ENCODE results near the gene CHIC2.

The CHIC2 gene

DNA sequence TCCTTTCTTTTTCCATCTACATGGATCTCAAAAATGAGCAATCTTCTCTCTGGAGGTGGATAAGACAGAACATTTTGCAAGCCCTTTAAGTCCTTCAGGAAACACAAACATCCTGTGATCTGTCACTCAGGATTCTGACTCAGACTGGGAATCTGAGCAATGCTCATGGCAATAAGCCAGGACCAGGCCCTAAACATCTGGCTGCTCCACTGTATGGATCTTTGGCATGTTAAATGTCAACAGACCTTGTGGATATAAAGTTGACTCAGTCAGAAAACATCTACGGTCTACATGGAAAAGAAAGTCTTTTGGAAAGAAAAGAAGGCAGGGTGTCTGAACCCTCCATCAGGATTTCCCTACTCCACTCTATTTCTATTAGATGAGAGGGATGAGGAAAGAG is 17.8 kb upstream of the CHIC2 start:
- in situ Hi-C loops (cut with HindIII; ENCODE audit: low sequenced_read_pairs): no loop called here
- TF ChIP-seq, protein P1, sequence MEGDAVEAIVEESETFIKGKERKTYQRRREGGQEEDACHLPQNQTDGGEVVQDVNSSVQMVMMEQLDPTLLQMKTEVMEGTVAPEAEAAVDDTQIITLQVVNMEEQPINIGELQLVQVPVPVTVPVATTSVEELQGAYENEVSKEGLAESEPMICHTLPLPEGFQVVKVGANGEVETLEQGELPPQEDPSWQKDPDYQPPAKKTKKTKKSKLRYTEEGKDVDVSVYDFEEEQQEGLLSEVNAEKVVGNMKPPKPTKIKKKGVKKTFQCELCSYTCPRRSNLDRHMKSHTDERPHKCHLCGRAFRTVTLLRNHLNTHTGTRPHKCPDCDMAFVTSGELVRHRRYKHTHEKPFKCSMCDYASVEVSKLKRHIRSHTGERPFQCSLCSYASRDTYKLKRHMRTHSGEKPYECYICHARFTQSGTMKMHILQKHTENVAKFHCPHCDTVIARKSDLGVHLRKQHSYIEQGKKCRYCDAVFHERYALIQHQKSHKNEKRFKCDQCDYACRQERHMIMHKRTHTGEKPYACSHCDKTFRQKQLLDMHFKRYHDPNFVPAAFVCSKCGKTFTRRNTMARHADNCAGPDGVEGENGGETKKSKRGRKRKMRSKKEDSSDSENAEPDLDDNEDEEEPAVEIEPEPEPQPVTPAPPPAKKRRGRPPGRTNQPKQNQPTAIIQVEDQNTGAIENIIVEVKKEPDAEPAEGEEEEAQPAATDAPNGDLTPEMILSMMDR (IDR thresholded peaks at IDR 0.05; ENCODE audit: low read depth, low read length, missing control alignments): no peak
- peak; percentile 86 for DNase-seq (ENCODE audit: low read depth)
- no peak overlapping the region for H3K4me3 ChIP-seq (ENCODE audit: low read depth, low read length)

DNA sequence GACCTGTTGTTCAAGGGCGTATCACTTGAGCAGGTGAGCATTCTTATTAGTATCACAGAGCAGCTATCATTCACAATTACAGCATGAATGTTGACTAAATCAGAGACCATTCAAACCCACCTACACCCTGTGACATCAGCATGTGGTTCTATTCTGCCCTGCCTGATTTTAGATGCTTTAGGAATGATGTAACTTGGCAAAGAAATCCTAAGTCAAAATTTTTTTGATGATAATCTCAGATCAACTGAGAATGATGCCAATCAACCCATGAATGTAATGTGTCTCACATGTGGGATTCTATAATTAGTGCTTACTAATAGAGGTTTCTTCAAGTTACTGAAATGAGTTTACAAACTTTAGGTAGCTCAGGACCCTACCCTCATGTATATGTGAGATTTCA is 13.4 kb upstream of the CHIC2 start:
- H3K4me3 ChIP-seq (ENCODE audit: low read depth, low read length): no peak overlapping the region
- in situ Hi-C loops (cut with HindIII; ENCODE audit: low sequenced_read_pairs): no loop called here
- no peak for DNase-seq (ENCODE audit: low read depth)
- TF ChIP-seq, protein P1 (IDR thresholded peaks at IDR 0.05; ENCODE audit: low read depth, low read length, missing control alignments): no peak

DNA sequence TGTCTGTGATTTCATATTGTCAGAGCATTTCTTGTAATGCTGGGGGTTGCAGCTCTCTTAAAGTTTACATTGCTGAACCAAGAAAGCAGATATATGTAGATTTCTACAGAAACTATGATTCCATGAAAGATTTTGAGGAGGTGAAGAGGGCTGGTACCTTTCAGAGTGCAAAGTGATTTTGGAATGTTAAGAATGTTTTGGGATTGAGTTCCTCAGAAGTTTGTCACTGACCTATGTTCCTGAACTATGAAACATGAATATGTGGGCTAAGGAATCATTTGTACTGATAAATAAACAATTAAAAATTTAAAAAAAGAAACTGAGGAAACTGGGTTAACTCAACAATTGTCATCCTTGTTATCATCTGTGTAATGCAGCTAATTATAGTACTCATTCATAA is 12.3 kb upstream of the CHIC2 start:
- TF ChIP-seq, protein P1 (IDR thresholded peaks at IDR 0.05; ENCODE audit: low read depth, low read length, missing control alignments): no peak
- in situ Hi-C loops (cut with HindIII; ENCODE audit: low sequenced_read_pairs): no loop called here
- no peak for DNase-seq (ENCODE audit: low read depth)
- no peak overlapping the region for H3K4me3 ChIP-seq (ENCODE audit: low read depth, low read length)

DNA sequence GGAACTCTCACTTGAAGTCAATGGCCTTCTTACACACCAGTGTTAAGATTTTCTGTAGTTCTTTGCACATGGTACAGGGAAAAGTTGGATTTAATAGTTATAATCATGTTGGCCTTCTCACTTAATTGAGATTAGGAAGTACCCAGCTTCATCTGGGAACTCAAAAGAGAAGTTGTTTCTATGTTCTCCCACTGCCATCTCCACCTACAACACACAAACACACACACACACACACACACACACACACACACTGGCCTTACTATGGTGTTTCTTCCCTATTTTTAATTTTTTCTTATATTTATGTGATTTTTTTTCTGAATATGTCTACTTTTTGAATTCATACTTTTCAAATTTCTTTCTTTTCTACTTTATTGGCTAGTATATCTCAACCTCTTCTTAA is 10.0 kb upstream of the CHIC2 start:
- in situ Hi-C loops (cut with HindIII; ENCODE audit: low sequenced_read_pairs): no loop called here
- no peak overlapping the region for H3K4me3 ChIP-seq (ENCODE audit: low read depth, low read length)
- TF ChIP-seq, protein P1 (IDR thresholded peaks at IDR 0.05; ENCODE audit: low read depth, low read length, missing control alignments): no peak
- DNase-seq (ENCODE audit: low read depth): no peak

DNA sequence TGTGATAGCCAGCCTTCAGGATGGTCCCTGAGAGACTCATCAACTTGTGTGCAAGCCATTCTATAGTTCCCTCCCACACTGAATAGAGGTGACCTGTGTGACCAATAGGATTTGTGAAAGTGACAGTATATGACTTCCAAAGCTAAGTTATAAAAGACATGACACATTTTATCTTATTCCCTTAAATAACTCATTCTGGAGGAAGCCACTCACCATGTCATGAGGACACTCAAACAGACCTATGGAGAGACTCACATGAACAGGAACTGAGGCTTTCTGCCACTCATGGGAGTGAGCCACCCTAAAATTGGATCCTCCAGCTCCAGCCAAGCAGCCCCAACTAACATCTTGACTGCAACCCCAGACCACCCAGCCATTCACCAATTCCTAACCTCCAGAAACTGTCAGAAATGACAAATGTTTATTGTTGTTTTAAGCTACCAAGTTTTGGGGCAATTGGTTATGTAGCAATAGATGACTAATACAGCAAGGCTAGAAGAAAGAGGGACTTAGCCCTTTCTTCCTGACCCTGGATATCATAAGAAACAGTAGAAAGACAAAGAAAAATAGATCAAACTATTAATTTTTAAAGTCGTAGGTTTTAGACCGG is 9.0 kb upstream of the CHIC2 start:
- no peak for DNase-seq (ENCODE audit: low read depth)
- in situ Hi-C loops (cut with HindIII; ENCODE audit: low sequenced_read_pairs): no loop called here
- H3K4me3 ChIP-seq (ENCODE audit: low read depth, low read length): no peak overlapping the region
- TF ChIP-seq, protein P1 (IDR thresholded peaks at IDR 0.05; ENCODE audit: low read depth, low read length, missing control alignments): no peak

DNA sequence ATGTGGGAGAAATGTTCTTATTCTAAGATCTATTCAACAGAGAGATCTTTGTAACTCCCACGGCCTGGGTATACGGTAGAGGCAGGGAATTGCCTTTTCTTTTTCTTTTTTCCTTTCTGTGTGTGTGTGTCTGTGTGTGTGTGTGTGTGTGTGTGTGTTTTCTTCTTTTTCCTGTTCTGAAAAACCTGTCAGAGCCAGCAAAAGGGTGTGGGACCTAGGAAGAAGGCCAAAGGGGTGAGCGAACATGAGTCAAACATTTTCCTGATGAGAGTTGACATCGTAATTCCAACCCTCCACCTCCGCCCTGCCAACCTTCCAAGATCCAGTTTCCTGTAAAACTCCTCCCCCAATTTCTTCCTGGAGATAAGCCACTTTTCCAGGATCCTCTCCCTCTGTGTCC is 2.8 kb upstream of the CHIC2 start:
- in situ Hi-C loops (cut with HindIII; ENCODE audit: low sequenced_read_pairs): no loop called here
- DNase-seq (ENCODE audit: low read depth): no peak
- TF ChIP-seq, protein P1 (IDR thresholded peaks at IDR 0.05; ENCODE audit: low read depth, low read length, missing control alignments): no peak
- H3K4me3 ChIP-seq (ENCODE audit: low read depth, low read length): no peak overlapping the region

All from astrocyte of the cerebellum (primary cell).